Retinal pigment epithelial cell (primary cell): ENCODE data around the gene OPN5.

Experiments
- DNase-seq: peaks from one replicate; pipeline ENCODE4 v3.0.0-alpha.2; 2010; ENCODE audit warnings: low read depth
- H3K4me3 ChIP-seq: 2 replicates; pipeline ENCODE4 v1.5.1; 2011; ENCODE audit warnings: mild to moderate bottlenecking, low read length, control low read depth, moderate library complexity
- CTCF ChIP-seq: conservative IDR thresholded peaks from 2 replicates; pipeline ENCODE4 v1.5.1; 2011; ENCODE audit warnings: low read depth, low read length, control low read depth, inconsistent platforms

The OPN5 gene

GRCh38 chr6:47787620-47788497 lies 6.0 kb downstream of the OPN5 start:
- no peak for DNase-seq
- TF ChIP-seq CTCF, result peak; percentile 85
- peak overlapping the region; percentile 25 for H3K4me3 ChIP-seq

- H3K4me3 ChIP-seq, result no peak overlapping the region
- no peak for TF ChIP-seq CTCF
- no peak for DNase-seq
Observed at GRCh38 chr6:47788498-47788884, 6.7 kb downstream of the OPN5 start.

GRCh38 chr6:47789553-47789952 lies 7.7 kb downstream of the OPN5 start:
- no peak for DNase-seq
- TF ChIP-seq CTCF, result no peak
- no peak overlapping the region for H3K4me3 ChIP-seq

GRCh38 chr6:47792216-47792733 lies 10.4 kb downstream of the OPN5 start:
- TF ChIP-seq CTCF, result no peak
- DNase-seq, result no peak
- H3K4me3 ChIP-seq, result no peak overlapping the region

- no peak for DNase-seq
- H3K4me3 ChIP-seq, result no peak overlapping the region
- no peak for TF ChIP-seq CTCF
Observed at GRCh38 chr6:47794577-47795135, 12.8 kb downstream of the OPN5 start.

GRCh38 chr6:47801984-47802383 lies 20.2 kb downstream of the OPN5 start:
- DNase-seq, result no peak
- no peak for TF ChIP-seq CTCF
- no peak overlapping the region for H3K4me3 ChIP-seq

- H3K4me3 ChIP-seq, result no peak overlapping the region
- TF ChIP-seq CTCF, result no peak
- no peak for DNase-seq
Observed at GRCh38 chr6:47804821-47805220, 23.0 kb downstream of the OPN5 start.
